Endothelial cell of umbilical vein (primary cell): ENCODE data around the gene SMIM8. TPM values are rescaled to one million over a fixed set of nuclear protein-coding genes. Genes with fewer than 3 reads are reported as not detected.

Experiments used
- BruUV-seq: library from RNA; stranded (reverse); fragments of 400-500 nt; replicated peaks from 2 replicates; lab custom pipeline; 2021; lab: Mats Ljungman, UMichigan
- CTCF ChIA-PET: fragments of 300-600, 350-600 bp; sonication (Branson Sonifier 250); formaldehyde crosslinking; loops from one replicate; lab custom pipeline; 2021; ENCODE audit warnings: antibody characterized with exemption, inconsistent platforms; lab: Charles Lee
- POLR2A ChIA-PET: fragments of 300-600, 350-600 bp; sonication (Branson Sonifier 250); formaldehyde crosslinking; loops from one replicate; lab custom pipeline; 2021; ENCODE audit warnings: antibody characterized with exemption, inconsistent platforms; lab: Charles Lee
- DNase-seq: peaks from one replicate; pipeline ENCODE4 v3.0.0-alpha.2; 2011; ENCODE audit warnings: low read depth, low spot score
- FAIRE-seq: peaks from 2 replicates; lab custom pipeline; 2011; peaks lifted over from hg19 to GRCh38; lab: Jason Lieb, UNC
- H2AFZ ChIP-seq: 2 replicates; pipeline ENCODE4 v1.6.0; 2012; ENCODE audit warnings: low read depth, low read length, control low read depth, inconsistent platforms
- H3K27ac ChIP-seq: 2 replicates; pipeline ENCODE4 v1.5.1; 2011; ENCODE audit warnings: low read depth, mild to moderate bottlenecking, control low read depth, low read length, moderate library complexity; ENCODE audit not compliant: insufficient read depth
- H3K27me3 ChIP-seq, 2 experiments: 2 replicates each; pipeline versions ENCODE4 v1.6.0 to v1.6.1; 2011; ENCODE audit warnings: low read length in 2 of 2, mixed read lengths in 1 of 2; ENCODE audit not compliant: control insufficient read depth in 2 of 2, insufficient read depth in 2 of 2
- H3K36me3 ChIP-seq, 2 experiments: 2 replicates in 1 of 2; 3 replicates in 1 of 2; pipeline ENCODE4 v1.5.1; 2011; ENCODE audit warnings: low read length in 2 of 2, mild to moderate bottlenecking in 1 of 2, moderate library complexity in 1 of 2; ENCODE audit not compliant: control insufficient read depth in 2 of 2, insufficient read depth in 2 of 2; ENCODE audit errors: extremely low read depth in 1 of 2
- H3K4me1 ChIP-seq: 3 replicates; pipeline ENCODE4 v1.5.1; 2011; ENCODE audit warnings: mild to moderate bottlenecking, low read length; ENCODE audit not compliant: control insufficient read depth, insufficient read depth; ENCODE audit errors: extremely low read depth
- H3K4me2 ChIP-seq: 2 replicates; pipeline ENCODE4 v1.6.1; 2011; ENCODE audit warnings: low read length, control low read depth, mixed read lengths; ENCODE audit not compliant: insufficient read depth
- H3K4me3 ChIP-seq, 3 experiments: fragments of 200-600 bp in 1 of 3; sonication (generic), shearing (Covaris generic) in 1 of 3; replicated peaks in 1 of 3; 2 replicates each; pipeline ENCODE4 v1.5.1; 2011 to 2016; ENCODE audit warnings: control low read depth in 3 of 3, low read length in 3 of 3, mild to moderate bottlenecking in 2 of 3, inconsistent platforms in 1 of 3, low read depth in 1 of 3, moderate library complexity in 1 of 3; ENCODE audit not compliant: insufficient read depth in 1 of 3
- H3K79me2 ChIP-seq: 2 replicates; pipeline ENCODE4 v1.6.0; 2012; ENCODE audit warnings: low read length, inconsistent platforms; ENCODE audit not compliant: control insufficient read depth, insufficient read depth
- H3K9ac ChIP-seq: replicated peaks from 2 replicates; pipeline ENCODE3; 2011; ENCODE audit warnings: low read length, control low read depth; ENCODE audit not compliant: insufficient read depth; ENCODE audit errors: extremely low read depth
- H3K9me1 ChIP-seq: replicated peaks from 3 replicates; pipeline ENCODE4 v1.6.0; 2011; ENCODE audit warnings: mild to moderate bottlenecking, low read length; ENCODE audit not compliant: control insufficient read depth, insufficient read depth; ENCODE audit errors: extremely low read depth
- H3K9me3 ChIP-seq: replicated peaks from 2 replicates; pipeline ENCODE4 v1.5.1; 2012; ENCODE audit warnings: low read length, inconsistent platforms; ENCODE audit not compliant: control insufficient read depth, insufficient read depth
- H4K20me1 ChIP-seq: replicated peaks from 2 replicates; pipeline ENCODE3; 2011; ENCODE audit warnings: mild to moderate bottlenecking, low read length; ENCODE audit not compliant: control insufficient read depth, insufficient read depth; ENCODE audit errors: extremely low read depth
- CTCF ChIP-seq, 2 donors: IDR thresholded peaks; 1 replicate in 1 of 2; 2 replicates in 1 of 2; pipeline ENCODE4 v1.5.1; 2011; ENCODE audit warnings: low read length in 2 of 2, mild to moderate bottlenecking in 2 of 2, moderate library complexity in 2 of 2, control low read depth in 1 of 2, inconsistent platforms in 1 of 2, low read depth in 1 of 2; ENCODE audit not compliant: insufficient read depth in 1 of 2; ENCODE audit errors: extremely low read depth in 1 of 2
- EZH2 ChIP-seq: IDR thresholded peaks from 2 replicates; pipeline ENCODE4 v1.6.1; 2012; ENCODE audit warnings: borderline replicate concordance, low read depth, mild to moderate bottlenecking, moderate library complexity, low read length, inconsistent platforms; ENCODE audit not compliant: severe bottlenecking
- FOS ChIP-seq: IDR thresholded peaks from 2 replicates; pipeline ENCODE4 v1.6.1; 2011; ENCODE audit warnings: mild to moderate bottlenecking, low read length, moderate library complexity, borderline replicate concordance; ENCODE audit not compliant: insufficient read depth
- GATA2 ChIP-seq: IDR thresholded peaks from 2 replicates; pipeline ENCODE4 v1.7.0; 2011; ENCODE audit warnings: low read depth, mild to moderate bottlenecking, moderate library complexity, mixed read lengths, low read length; ENCODE audit not compliant: insufficient read length, insufficient read depth
- JUN ChIP-seq: IDR thresholded peaks from 2 replicates; pipeline ENCODE4 v1.6.1; 2011; ENCODE audit warnings: borderline replicate concordance, low read depth; ENCODE audit not compliant: insufficient read length, insufficient read depth
- MAX ChIP-seq: IDR thresholded peaks from 2 replicates; pipeline ENCODE4 v1.6.1; 2011; ENCODE audit not compliant: insufficient read depth, insufficient read length
- MYC ChIP-seq: IDR thresholded peaks from one replicate; pipeline ENCODE4 v1.6.1; 2011; ENCODE audit warnings: mild to moderate bottlenecking, low read depth, low read length
- POLR2A ChIP-seq: IDR thresholded peaks from 2 replicates; pipeline ENCODE4 v1.6.1; 2012; ENCODE audit warnings: low read depth, mild to moderate bottlenecking, control low read depth, low read length
- POLR2AphosphoS5 ChIP-seq: IDR thresholded peaks from 2 replicates; pipeline ENCODE4 v1.6.1; 2012; ENCODE audit warnings: low read depth, mild to moderate bottlenecking, control low read depth, low read length, moderate library complexity; ENCODE audit not compliant: insufficient read depth
- dilution Hi-C: fragments of 300-500 bp; cut with MboI; formaldehyde crosslinking; loops from one replicate; pipeline ENCODE4 v1.15.0; 2019; ENCODE audit warnings: low sequenced_read_pairs; ENCODE audit not compliant: extremely low pct_ligation_motif_present
- intact Hi-C: fragments of 100-400 bp; cut with micrococcal nuclease; formaldehyde crosslinking; loops from one replicate; pipeline ENCODE4 v1.10.0; 2022
- polyA plus RNA-seq, 4 experiments: library from polyadenylated mRNA; depleted of rRNA in 3 of 4; stranded (reverse) in 3 of 4; unstranded in 1 of 4; fragments of >200 nt; gene quantifications; 2 replicates each; pipeline versions ENCODE4 v1.2.1 to v1.2.3, GENCODE V29; 2011 to 2012; ENCODE audit warnings: missing spikeins in 1 of 4
- total RNA-seq: library from RNA; stranded (reverse); gene quantifications from 2 replicates; pipeline ENCODE4 v1.2.3, GENCODE V29; 2021

Gene SMIM8
- total and polyA plus RNA-seq, 2 donors (not counting 3 experiments of a cell fraction or from before 2014, with no cell fraction given) = 2.0 to 8.4 TPM

- dilution Hi-C loops = no loop called here
- intact Hi-C loops = loop anchor here (1.0 kb wide), 1 partner anchor 20 kb away; no protein-coding TSS in a partner anchor
- FAIRE-seq (no peak), DNase-seq (no peak)
- Histone ChIP-seq H3K36me3 (no peaks in the 10 kb centered on the region), H3K27me3 (peaks cover 7 to 13% of the 10 kb centered on the region in 2 experiments), H4K20me1 (no peaks in the 10 kb centered on the region), H3K4me2 (no peak overlapping the region), H3K79me2 (no peaks in the 10 kb centered on the region), H3K4me1 (no peaks in the 10 kb centered on the region), H3K27ac (no peak overlapping the region), H3K9me1 (no peaks in the 10 kb centered on the region), H2AFZ (no peak overlapping the region), H3K9ac (no peak overlapping the region), H3K9me3 (no peaks in the 10 kb centered on the region), H3K4me3 (no peak overlapping the region)
- ChIA-PET POLR2A (no interaction called here), CTCF (interaction anchor here (0.7 kb wide), 1 partner anchor 9 kb away, joined by 3 read pairs; the partner anchor contains the start of gene SMIM8)
- TF ChIP-seq FOS (no peak), MYC (no peak), POLR2A (no peak), MAX (no peak), GATA2 (no peak), JUN (no peak), CTCF (IDR thresholded peaks at IDR 0.05; ENCODE audit: extremely low read depth in 1 of 2, insufficient read depth in 1 of 2, low read depth in 1 of 2, low read length in 2 of 2) (no peak), POLR2AphosphoS5 (no peak), EZH2 (no peak)
- BruUV-seq = no TSS peak
These were observed 9.5 kb upstream of the SMIM8 start for GRCh38 chr6:87312860-87313259.
